ENCODE results near the gene DMD.
"Not testable (repeated sequence)": the region's sequence is repeated elsewhere in the genome, so short reads cannot be mapped to it uniquely, and the experiment has no call there.

Gene DMD

GRCh38 chrX:33149580-33149979, 61.8 kb downstream of the DMD start:
- no peak for DNase-seq

- no peak for DNase-seq
Measured at GRCh38 chrX:33149085-33149484, 62.3 kb downstream of the DMD start.

DNA sequence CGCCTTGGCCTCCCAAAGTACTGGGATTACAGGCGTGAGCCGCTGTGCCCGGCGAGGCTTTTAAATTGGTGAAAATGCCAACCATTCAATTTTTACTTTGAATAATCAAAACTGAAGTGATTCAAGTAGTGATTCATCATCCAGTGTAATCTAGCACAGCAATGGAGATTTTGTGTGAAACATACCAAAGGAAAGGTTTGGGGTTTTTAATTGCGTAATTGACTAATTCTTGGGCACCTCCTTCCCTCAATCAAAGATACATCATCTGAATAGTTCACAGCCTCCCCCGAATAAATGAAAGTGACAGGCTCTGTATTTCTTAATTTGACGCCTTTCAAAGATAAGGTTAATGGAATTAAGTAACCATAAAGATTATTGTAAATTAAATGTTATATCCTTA, 69.0 kb downstream of the DMD start:
- DNase-seq = no peak

GRCh38 chrX:33138677-33139249, 72.6 kb downstream of the DMD start:
- DNase-seq = no peak

GRCh38 chrX:33134164-33134563, 77.2 kb downstream of the DMD start:
- no peak for DNase-seq

- DNase-seq = no peak
Measured at GRCh38 chrX:33133320-33133719, 78.0 kb downstream of the DMD start.

DNA sequence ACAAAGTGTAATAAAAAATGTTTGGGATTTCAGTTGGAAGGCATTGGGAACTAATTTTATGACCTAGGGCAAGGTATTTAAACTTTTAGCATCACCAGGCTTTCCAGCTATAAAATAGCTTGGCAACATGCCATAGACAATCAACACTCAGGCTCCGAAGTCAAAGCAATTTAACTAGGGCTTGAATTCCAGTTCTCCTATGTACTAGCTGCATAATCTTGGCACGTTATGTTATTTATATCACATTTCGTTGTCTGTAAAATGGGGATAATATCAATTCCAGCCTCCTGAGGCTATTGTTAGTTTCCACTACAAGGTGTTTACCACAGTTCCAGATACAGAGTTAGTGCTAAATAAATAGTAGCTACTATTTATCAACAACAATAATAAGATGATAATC, 78.8 kb downstream of the DMD start:
- no peak for DNase-seq

DNA sequence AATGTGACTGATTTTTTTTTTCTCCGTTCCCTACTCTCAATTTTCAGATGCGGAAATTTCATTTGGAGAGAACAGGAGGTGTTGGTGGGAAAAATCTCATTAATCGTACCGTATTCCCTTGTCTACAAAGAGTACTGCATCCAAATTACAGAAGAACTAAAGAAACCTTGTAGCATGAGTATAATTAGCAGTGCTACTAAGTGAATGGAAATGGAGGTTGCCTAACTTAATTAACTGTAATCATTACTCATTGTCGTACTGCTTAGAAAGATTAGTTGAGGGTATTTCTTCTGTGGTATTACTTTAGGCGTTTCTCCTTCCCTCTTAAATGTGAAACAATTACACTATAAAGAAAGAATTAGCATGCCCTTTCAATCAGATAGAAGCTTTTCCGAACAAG, 81.7 kb downstream of the DMD start:
- DNase-seq = no peak

DNA sequence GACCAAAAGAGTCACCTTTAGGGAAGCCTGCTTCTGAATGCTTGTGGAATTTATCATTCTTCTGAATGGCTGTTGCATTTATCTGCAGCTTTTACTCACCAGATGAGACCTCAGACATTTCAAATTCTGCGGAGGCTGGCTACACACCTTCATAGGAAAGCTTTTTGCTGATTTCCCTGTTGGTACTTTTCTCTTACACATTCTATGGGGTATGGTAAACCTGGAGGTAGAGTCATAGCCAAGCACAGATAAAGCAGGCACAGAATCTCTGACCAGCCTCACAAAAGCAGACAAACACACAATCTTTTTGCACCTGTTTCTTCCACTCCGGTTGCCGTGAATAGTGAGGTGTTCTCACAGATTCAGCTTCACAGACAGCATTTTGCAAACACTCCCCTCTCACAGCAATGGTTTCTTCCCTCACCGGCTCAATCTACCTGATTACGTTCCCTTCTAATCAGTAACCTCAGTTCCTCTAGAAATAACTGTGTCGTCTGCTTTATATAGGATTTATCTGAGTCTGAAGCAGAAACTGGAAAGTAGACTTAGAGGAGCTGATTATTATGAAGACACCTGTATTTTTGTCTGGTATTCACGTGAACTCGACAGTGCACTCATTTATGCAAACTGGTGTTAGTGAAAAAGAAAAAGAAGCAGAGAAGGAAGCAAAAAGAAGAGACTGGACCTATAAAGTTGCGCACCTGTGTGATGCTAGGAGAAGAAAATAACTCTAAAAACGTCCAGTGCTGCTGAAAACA, 83.1 kb downstream of the DMD start:
- no peak for DNase-seq

DNA sequence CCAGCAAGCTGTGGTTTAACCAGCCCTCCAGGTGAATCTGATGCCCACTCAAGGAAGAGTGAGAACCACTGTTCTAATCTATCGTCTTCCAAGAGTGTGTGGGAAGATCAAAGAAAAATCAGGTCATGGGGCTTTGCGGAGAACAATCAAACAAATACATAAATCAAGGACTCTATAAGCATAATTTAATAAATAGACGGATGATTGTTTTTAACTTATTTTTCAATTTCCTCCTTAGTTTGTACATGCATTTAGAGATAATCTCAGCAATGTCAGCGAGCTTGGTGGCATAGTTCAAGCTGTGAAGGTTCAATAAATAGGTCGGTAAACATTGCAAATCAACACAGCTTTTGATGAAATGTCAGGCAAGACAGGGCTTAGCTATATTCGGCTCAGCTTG, 84.9 kb downstream of the DMD start:
- DNase-seq = no peak

- DNase-seq = no peak
Measured at GRCh38 chrX:33109858-33110257, 101.5 kb downstream of the DMD start.

GRCh38 chrX:33106737-33107136, 104.6 kb downstream of the DMD start:
- no peak for DNase-seq

GRCh38 chrX:33095079-33095478, 116.3 kb downstream of the DMD start:
- DNase-seq = no peak

DNA sequence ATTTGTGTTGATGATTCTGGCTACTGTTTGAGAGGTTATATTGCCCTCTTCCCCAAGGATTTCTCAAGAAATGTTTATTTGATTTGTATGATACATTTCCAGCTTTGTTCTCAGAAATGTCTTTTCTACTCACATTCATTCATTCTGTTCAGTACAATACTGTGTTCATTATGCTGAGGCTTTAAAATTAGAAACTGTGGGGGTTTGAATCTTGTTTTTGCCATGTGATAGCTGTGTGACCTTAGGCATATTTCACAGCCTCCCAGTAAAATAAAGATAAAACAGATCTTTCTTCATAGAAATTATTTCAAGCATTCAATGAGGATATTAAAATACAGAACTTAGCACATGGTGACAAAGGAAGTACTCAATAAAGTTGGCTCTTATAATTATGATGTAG, 123.9 kb downstream of the DMD start:
- no peak for DNase-seq

DNA sequence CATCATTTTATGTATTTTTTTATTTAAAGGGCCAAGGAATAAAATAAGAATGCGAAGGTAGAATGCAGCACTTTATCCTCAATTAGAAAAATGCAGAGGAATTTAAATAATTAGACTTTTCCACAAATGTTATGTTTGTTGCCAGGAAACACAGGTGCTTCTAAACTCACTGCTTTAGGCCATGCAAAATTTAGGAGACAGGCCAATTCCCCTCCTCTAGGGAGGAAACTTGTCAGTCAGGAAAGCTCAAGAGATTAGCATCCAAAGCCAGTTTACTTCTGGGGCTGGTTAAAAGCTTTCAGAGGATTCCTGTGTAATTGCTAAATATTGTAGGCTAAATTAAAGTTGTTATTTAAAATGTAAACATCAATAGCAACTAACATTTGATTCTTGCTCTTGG, 124.5 kb downstream of the DMD start:
- DNase-seq = no peak

- DNase-seq = no peak
Measured at GRCh38 chrX:33082371-33082770, 129.0 kb downstream of the DMD start.

- DNase-seq = no peak
Measured at GRCh38 chrX:33078273-33078672, 133.1 kb downstream of the DMD start.

GRCh38 chrX:33073660-33074059, 137.7 kb downstream of the DMD start:
- not testable (repeated sequence) for DNase-seq

- no peak for DNase-seq
Measured at GRCh38 chrX:33065415-33065814, 145.9 kb downstream of the DMD start.

DNA sequence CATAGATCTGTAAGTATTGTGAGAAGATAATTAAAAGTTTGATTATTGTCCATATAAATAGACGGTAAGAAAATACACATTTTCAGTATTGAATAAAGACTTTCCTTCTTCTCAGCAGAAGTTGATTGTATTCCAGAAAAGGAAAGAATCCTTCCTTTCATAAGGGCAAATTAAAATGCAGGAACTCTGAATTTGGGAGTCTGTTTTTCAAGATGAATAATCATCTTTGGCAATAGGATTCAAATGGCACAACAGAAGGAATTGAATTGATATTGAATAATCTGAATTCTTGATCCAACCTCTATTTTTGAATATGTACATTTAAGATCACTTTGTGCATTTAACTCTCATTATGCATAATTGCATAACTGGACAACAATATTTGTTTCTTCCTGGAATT, 149.3 kb downstream of the DMD start:
- no peak for DNase-seq

GRCh38 chrX:33053001-33053400, 158.3 kb downstream of the DMD start:
- DNase-seq = no peak

GRCh38 chrX:33045882-33046281, 165.5 kb downstream of the DMD start:
- no peak for DNase-seq

DNA sequence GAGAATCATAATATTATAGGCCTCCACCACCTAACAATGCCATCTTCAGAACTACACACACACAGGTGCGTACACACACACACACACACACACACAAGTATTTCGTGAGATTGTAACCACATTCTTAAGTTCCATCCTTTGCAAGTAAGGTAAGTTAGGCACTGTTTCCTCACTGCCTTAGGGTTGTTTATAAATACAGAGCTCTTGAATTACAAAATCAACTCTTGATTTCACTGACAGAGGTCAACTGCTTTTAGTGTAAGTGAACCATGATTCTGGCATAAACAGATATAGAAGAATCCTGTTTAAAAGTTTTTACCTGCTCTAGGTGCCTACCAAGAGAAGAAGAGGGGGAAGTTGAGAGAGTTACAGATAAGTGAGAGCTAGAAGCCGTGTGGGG, 166.1 kb downstream of the DMD start:
- no peak for DNase-seq

- DNase-seq = no peak
Measured at GRCh38 chrX:33041141-33041540, 170.2 kb downstream of the DMD start.

DNA sequence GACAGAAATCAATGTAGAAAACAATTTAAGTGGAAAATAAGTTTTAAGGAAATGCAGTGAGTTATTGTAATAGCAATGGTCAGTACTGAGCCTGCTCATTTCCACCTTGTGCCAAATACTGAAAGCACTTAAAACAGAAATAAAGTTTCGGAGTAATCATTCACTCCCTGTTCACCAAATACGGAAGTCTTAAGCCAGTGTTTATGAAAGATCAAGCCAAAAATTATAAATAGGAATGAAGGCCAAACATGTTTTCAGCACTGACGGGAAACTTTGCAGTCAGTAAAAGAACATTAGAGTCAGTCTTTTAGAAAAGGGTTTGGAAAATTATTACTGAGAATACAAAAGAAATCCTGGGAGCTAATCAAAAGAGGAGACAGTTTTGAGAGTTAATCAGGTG, 178.6 kb downstream of the DMD start:
- no peak for DNase-seq

All from CD4-positive, alpha-beta T cell treated with Interleukin-4 for 1 hour (primary cell).